ENCODE results near the gene NDUFB7.

NDUFB7 gene

DNA sequence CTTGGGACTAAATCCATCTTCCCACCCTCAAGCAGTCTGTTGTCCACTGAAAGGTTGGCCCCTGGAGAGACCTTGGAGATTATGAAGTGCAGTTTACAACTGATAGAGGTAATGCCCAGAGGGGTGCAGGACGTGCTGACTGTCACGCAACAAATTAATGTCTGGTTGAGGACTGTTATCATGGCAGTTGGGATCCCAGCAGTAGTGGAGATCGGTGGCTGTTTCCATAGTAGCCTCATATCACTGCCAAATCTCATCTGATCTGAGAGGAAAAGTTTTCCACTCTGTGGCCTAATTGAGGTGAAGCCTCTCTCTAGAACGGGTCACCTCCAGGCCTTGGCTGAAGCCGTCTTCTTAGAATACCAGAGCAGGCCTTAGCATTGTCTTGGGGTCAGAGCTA is 38.4 kb downstream of the NDUFB7 start:
- Histone ChIP-seq H3K36me3 (ENCODE audit: control insufficient read depth in 2 of 2, insufficient read depth in 1 of 2, low read length in 2 of 2) (peaks cover 0 to 5% of the 10 kb centered on the region in 2 experiments; a peak in 2 of 3 replicates), H3K9me3 (ENCODE audit: control insufficient read depth, insufficient read depth, low read depth, low read length) (no peaks in the 10 kb centered on the region), H3K27ac (ENCODE audit: extremely low read depth, low read depth, low read length) (no peak overlapping the region), H3K4me3 (ENCODE audit: low read depth, low read length) (no peak overlapping the region), H3K4me1 (ENCODE audit: control insufficient read depth, insufficient read depth, low read length) (no peaks in the 10 kb centered on the region)
- ChIA-PET POLR2A (interaction anchor here (1.0 kb wide), 1 partner anchor 15 kb away, joined by 5 read pairs; the partner anchor contains the start of gene DNAJB1), CTCF (interaction anchor here (1.0 to 2.0 kb wide), 2 partner anchors 18 to 53 kb away, joined by 3 to 7 read pairs; no protein-coding TSS in a partner anchor)
- TF ChIP-seq, protein P1, sequence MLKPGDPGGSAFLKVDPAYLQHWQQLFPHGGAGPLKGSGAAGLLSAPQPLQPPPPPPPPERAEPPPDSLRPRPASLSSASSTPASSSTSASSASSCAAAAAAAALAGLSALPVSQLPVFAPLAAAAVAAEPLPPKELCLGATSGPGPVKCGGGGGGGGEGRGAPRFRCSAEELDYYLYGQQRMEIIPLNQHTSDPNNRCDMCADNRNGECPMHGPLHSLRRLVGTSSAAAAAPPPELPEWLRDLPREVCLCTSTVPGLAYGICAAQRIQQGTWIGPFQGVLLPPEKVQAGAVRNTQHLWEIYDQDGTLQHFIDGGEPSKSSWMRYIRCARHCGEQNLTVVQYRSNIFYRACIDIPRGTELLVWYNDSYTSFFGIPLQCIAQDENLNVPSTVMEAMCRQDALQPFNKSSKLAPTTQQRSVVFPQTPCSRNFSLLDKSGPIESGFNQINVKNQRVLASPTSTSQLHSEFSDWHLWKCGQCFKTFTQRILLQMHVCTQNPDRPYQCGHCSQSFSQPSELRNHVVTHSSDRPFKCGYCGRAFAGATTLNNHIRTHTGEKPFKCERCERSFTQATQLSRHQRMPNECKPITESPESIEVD (tag by site-specific recombination; IDR thresholded peaks at IDR 0.05) = no peak
- TF ChIP-seq ZNF138 (tag by site-specific recombination; IDR thresholded peaks at IDR 0.05; ENCODE audit: borderline replicate concordance) (no peak), ZSCAN18 (tag by site-specific recombination; IDR thresholded peaks at IDR 0.05) (no peak), ZNF221 (tag by site-specific recombination; IDR thresholded peaks at IDR 0.05; ENCODE audit: borderline replicate concordance) (no peak), ZNF174 (tag by site-specific recombination; IDR thresholded peaks at IDR 0.05) (no peak), ZNF510 (tag by site-specific recombination; IDR thresholded peaks at IDR 0.05; ENCODE audit: insufficient replicate concordance) (no peak), YY1 (tag by site-specific recombination; IDR thresholded peaks at IDR 0.05) (no peak), ZFP3 (tag by site-specific recombination; IDR thresholded peaks at IDR 0.05; ENCODE audit: low read depth) (no peak), HIC1 (tag by site-specific recombination; IDR thresholded peaks at IDR 0.05) (no peak)
- TF ChIP-seq, protein P2, sequence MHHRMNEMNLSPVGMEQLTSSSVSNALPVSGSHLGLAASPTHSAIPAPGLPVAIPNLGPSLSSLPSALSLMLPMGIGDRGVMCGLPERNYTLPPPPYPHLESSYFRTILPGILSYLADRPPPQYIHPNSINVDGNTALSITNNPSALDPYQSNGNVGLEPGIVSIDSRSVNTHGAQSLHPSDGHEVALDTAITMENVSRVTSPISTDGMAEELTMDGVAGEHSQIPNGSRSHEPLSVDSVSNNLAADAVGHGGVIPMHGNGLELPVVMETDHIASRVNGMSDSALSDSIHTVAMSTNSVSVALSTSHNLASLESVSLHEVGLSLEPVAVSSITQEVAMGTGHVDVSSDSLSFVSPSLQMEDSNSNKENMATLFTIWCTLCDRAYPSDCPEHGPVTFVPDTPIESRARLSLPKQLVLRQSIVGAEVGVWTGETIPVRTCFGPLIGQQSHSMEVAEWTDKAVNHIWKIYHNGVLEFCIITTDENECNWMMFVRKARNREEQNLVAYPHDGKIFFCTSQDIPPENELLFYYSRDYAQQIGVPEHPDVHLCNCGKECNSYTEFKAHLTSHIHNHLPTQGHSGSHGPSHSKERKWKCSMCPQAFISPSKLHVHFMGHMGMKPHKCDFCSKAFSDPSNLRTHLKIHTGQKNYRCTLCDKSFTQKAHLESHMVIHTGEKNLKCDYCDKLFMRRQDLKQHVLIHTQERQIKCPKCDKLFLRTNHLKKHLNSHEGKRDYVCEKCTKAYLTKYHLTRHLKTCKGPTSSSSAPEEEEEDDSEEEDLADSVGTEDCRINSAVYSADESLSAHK (tag by site-specific recombination; IDR thresholded peaks at IDR 0.05) = no peak

- H3K27ac ChIP-seq (ENCODE audit: extremely low read depth, low read depth, low read length) = no peak overlapping the region
- peaks cover 0 to 5% of the 10 kb centered on the region in 2 experiments; a peak in 2 of 3 replicates for H3K36me3 ChIP-seq (ENCODE audit: control insufficient read depth in 2 of 2, insufficient read depth in 1 of 2, low read length in 2 of 2)
- ChIA-PET POLR2A (interaction anchor here (1.1 kb wide), 1 partner anchor 12 kb away, joined by 4 read pairs; the partner anchor contains the start of gene DNAJB1), CTCF (interaction anchor here (1.8 kb wide), 1 partner anchor 26 kb away, joined by 7 read pairs; no protein-coding TSS in a partner anchor)
- H3K4me3 ChIP-seq (ENCODE audit: low read depth, low read length) = peak overlapping the region; percentile 96; the same call in 1 of the 2 replicates
- H3K9me3 ChIP-seq (ENCODE audit: control insufficient read depth, insufficient read depth, low read depth, low read length) = no peaks in the 10 kb centered on the region
- H3K4me1 ChIP-seq (ENCODE audit: control insufficient read depth, insufficient read depth, low read length) = no peaks in the 10 kb centered on the region
- TF ChIP-seq ELK4 (IDR thresholded peaks at IDR 0.05; ENCODE audit: borderline replicate concordance, low read depth, low read length) (no peak), ZNF16 (tag by site-specific recombination; IDR thresholded peaks at IDR 0.05; ENCODE audit: low read depth) (no peak), ZFP37 (tag by site-specific recombination; IDR thresholded peaks at IDR 0.05) (no peak), ZNF223 (tag by site-specific recombination; IDR thresholded peaks at IDR 0.05) (no peak), GLIS2 (tag by site-specific recombination; IDR thresholded peaks at IDR 0.05) (no peak), ZNF513 (tag by site-specific recombination; IDR thresholded peaks at IDR 0.05) (no peak), ZNF629 (tag by site-specific recombination; IDR thresholded peaks at IDR 0.05) (no peak), ZNF239 (tag by site-specific recombination; IDR thresholded peaks at IDR 0.05) (no peak), ZNF394 (tag by site-specific recombination; IDR thresholded peaks at IDR 0.05; ENCODE audit: borderline replicate concordance) (no peak), OSR2 (tag by site-specific recombination; IDR thresholded peaks at IDR 0.05) (no peak), SCRT1 (tag by site-specific recombination; IDR thresholded peaks at IDR 0.05; ENCODE audit: borderline replicate concordance) (no peak), ZNF747 (tag by site-specific recombination; IDR thresholded peaks at IDR 0.05) (no peak)
- TF ChIP-seq, protein P3, sequence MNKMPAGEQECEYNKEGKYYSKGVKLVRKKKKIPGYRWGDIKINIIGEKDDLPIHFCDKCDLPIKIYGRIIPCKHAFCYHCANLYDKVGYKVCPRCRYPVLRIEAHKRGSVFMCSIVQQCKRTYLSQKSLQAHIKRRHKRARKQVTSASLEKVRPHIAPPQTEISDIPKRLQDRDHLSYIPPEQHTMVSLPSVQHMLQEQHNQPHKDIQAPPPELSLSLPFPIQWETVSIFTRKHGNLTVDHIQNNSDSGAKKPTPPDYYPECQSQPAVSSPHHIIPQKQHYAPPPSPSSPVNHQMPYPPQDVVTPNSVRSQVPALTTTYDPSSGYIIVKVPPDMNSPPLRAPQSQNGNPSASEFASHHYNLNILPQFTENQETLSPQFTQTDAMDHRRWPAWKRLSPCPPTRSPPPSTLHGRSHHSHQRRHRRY (tag by site-specific recombination; IDR thresholded peaks at IDR 0.05) = no peak
These were observed 41.4 kb downstream of the NDUFB7 start for GRCh38 chr19:14530506-14530905.

All from HEK293 (cell line).